Peyer's patch (tissue), 4 donors: ENCODE results near the gene SLC9A3. TPM values are rescaled to one million over a fixed set of nuclear protein-coding genes. Genes with fewer than 3 reads are reported as not detected.
A peak's percentile ranks its signal among the peaks of the same experiment; 100 is the strongest.

Experiments used
- DNase-seq, 3 donors: peaks; one replicate each; pipeline ENCODE4 v3.0.0-alpha.2; 2017 to 2019
- H3K27ac ChIP-seq, 4 donors: fragments of 200-600 bp; sonication (generic); one replicate each; pipeline ENCODE4 v1.5.1; 2016 to 2019
- H3K27me3 ChIP-seq, 2 donors: fragments of 200-600 bp; sonication (generic); one replicate each; pipeline ENCODE4 v1.5.1; 2019
- H3K36me3 ChIP-seq, 3 donors: fragments of 200-600 bp; sonication (generic); one replicate each; pipeline ENCODE4 v1.5.1; 2016 to 2019
- H3K4me1 ChIP-seq, 4 donors: fragments of 200-600 bp; sonication (generic); one replicate each; pipeline ENCODE4 v1.5.1; 2016 to 2019
- H3K4me3 ChIP-seq, 4 donors: fragments of 200-600 bp; sonication (generic); 1 replicate in 3 of 4; 2 replicates in 1 of 4; pipeline ENCODE4 v1.5.1; 2016 to 2019; ENCODE audit warnings: mild to moderate bottlenecking in 1 of 4
- H3K9me3 ChIP-seq, 4 donors: fragments of 200-600 bp; sonication (generic); one replicate each; pipeline ENCODE4 v1.5.1; 2016 to 2019; ENCODE audit warnings: mild to moderate bottlenecking in 1 of 4
- CTCF ChIP-seq, 6 experiments: fragments of 450-650 bp in 4 of 6; fragments of 200-600 bp in 2 of 6; sonication (generic) in 1 of 6; IDR thresholded peaks; one replicate each; pipeline ENCODE4 v1.5.1; 2017 to 2019; ENCODE audit warnings: antibody characterized with exemption in 6 of 6, mild to moderate bottlenecking in 3 of 6, moderate library complexity in 1 of 6
- POLR2A ChIP-seq, 2 donors: fragments of 450-650 bp; IDR thresholded peaks; one replicate each; pipeline ENCODE4 v1.5.1; 2017; ENCODE audit warnings: antibody characterized with exemption in 2 of 2, mild to moderate bottlenecking in 2 of 2, moderate library complexity in 2 of 2
- total RNA-seq, 4 donors: library from RNA; depleted of rRNA; stranded (reverse); fragments of >200 nt; gene quantifications; one replicate each; pipeline ENCODE4 v1.1.0, GENCODE V29; 2016

SLC9A3 gene
- total RNA-seq, 4 donors from 2014 or later = 16.5 to 320 (median 283) TPM

GRCh38 chr5:516338-516925 lies 7.8 kb downstream of the SLC9A3 start:
- Histone ChIP-seq H3K4me1 (peaks cover 0 to 25% (median 0%) of the 10 kb centered on the region in 4 donors), H3K36me3 (peaks cover 0 to 4% (median 0%) of the 10 kb centered on the region in 3 donors)

GRCh38 chr5:515273-515836 lies 8.9 kb downstream of the SLC9A3 start:
- Histone ChIP-seq H3K36me3 (peaks cover 0 to 4% (median 0%) of the 10 kb centered on the region in 3 donors), H3K9me3 (no peaks in the 10 kb centered on the region), H3K27ac (peak overlapping the region in 3 of 4 donors; percentile 63 to 83 (median 78)), H3K4me1 (peaks cover 0 to 25% (median 0%) of the 10 kb centered on the region in 4 donors), H3K4me3 (peak overlapping the region in 2 of 4 donors; percentile 18 to 28), H3K27me3 (no peaks in the 10 kb centered on the region)
- no peak for TF ChIP-seq CTCF (IDR thresholded peaks at IDR 0.05)
- no peak for TF ChIP-seq POLR2A (IDR thresholded peaks at IDR 0.05)
- no peak for DNase-seq

More at GRCh38 chr5:516338-516925, 7.8 kb downstream of the SLC9A3 start:
- no peak overlapping the region for H3K4me3 ChIP-seq
- no peaks in the 10 kb centered on the region for H3K27me3 ChIP-seq
- H3K9me3 ChIP-seq = no peaks in the 10 kb centered on the region
- no peak for TF ChIP-seq CTCF (IDR thresholded peaks at IDR 0.05)
- TF ChIP-seq POLR2A (IDR thresholded peaks at IDR 0.05) = no peak
- no peak overlapping the region for H3K27ac ChIP-seq
- DNase-seq = no peak

DNA sequence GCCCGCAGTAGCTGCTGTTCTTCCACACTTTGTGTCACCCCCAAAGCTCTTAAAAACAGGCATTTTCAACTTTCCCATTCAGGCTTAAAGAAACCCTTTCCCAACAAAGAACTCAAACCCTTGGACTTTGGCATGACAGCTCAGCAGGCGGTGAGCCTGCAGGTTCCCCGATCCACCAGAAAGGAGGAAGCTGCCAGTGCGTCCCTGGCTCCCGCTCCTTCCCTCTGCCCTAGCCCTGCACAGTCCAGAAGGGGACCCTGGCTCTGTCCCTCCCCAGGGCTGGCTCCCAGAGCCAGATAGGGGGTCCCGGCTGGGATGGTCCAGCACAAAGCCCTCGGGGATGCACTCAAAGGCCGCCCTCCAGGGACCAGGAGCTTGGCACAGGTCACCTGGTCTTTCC lies 9.6 kb downstream of the SLC9A3 start:
- H3K27ac ChIP-seq = peak overlapping the region in 3 of 4 donors; percentile 63 to 83 (median 78)
- TF ChIP-seq CTCF (IDR thresholded peaks at IDR 0.05) = no peak
- TF ChIP-seq POLR2A (IDR thresholded peaks at IDR 0.05) = peak in 1 of 2 donors; percentile 65
- peak overlapping the region in 2 of 4 donors; percentile 18 to 28 for H3K4me3 ChIP-seq
- H3K9me3 ChIP-seq = no peaks in the 10 kb centered on the region
- no peaks in the 10 kb centered on the region for H3K27me3 ChIP-seq
- H3K36me3 ChIP-seq = peaks cover 0 to 4% (median 0%) of the 10 kb centered on the region in 3 donors
- peak in 2 of 3 donors; percentile 78 to 82 for DNase-seq
- H3K4me1 ChIP-seq = peaks cover 0 to 25% (median 0%) of the 10 kb centered on the region in 4 donors

DNA sequence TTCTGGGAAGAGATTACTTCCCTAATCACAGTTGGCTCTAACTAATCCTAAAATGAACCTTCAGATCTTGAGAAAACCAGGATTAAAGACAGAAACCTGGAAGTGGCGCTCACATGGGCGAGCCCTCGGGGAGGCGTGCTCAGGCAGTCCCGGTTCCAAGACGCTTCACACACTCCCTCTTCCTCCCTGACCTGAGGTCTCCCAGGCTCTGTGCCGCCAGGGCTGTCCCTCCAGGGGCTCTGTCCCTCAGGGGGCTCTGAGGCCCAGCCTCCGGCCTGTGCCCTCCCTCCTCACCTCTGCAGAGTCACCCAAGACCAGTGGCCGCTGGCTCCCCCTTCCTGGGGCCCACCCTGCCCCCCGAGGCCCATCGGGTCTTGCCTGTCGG lies 10.2 kb downstream of the SLC9A3 start:
- H3K27ac ChIP-seq = peak overlapping the region in 3 of 4 donors; percentile 63 to 83 (median 78)
- peaks cover 0 to 20% (median 0%) of the 10 kb centered on the region in 4 donors for H3K4me1 ChIP-seq
- H3K9me3 ChIP-seq = no peaks in the 10 kb centered on the region
- DNase-seq = no peak
- peak overlapping the region in 2 of 4 donors; percentile 18 to 28 for H3K4me3 ChIP-seq
- TF ChIP-seq CTCF (IDR thresholded peaks at IDR 0.05) (no peak), POLR2A (IDR thresholded peaks at IDR 0.05) (no peak)
- no peaks in the 10 kb centered on the region for H3K27me3 ChIP-seq
- H3K36me3 ChIP-seq = peaks cover 0 to 4% (median 0%) of the 10 kb centered on the region in 3 donors

- no peaks in the 10 kb centered on the region for H3K9me3 ChIP-seq
- H3K27me3 ChIP-seq = no peaks in the 10 kb centered on the region
- DNase-seq = no peak
- peak overlapping the region in 1 of 4 donors; percentile 63 for H3K27ac ChIP-seq
- TF ChIP-seq CTCF (IDR thresholded peaks at IDR 0.05) (no peak), POLR2A (IDR thresholded peaks at IDR 0.05) (no peak)
- peaks cover 0 to 4% (median 0%) of the 10 kb centered on the region in 3 donors for H3K36me3 ChIP-seq
- H3K4me1 ChIP-seq = peaks cover 0 to 17% (median 0%) of the 10 kb centered on the region in 4 donors
- H3K4me3 ChIP-seq = no peak overlapping the region
These were observed 10.8 kb downstream of the SLC9A3 start for GRCh38 chr5:513216-514100.
